WERI-Rb-1 (cell line): ENCODE data around the gene SMYD3.

ENCODE experiments used
- DNase-seq: peaks from one replicate; pipeline ENCODE4 v3.0.0-alpha.2; 2020
- H3K27ac ChIP-seq: fragments of 250-450 bp; sonication (Bioruptor Pico); 2 replicates; pipeline ENCODE4 v1.5.1; 2020; ENCODE audit warnings: mild to moderate bottlenecking, moderate library complexity
- H3K27me3 ChIP-seq: fragments of 250-450 bp; sonication (Bioruptor Pico); 2 replicates; pipeline ENCODE4 v1.5.1; 2021; ENCODE audit warnings: mild to moderate bottlenecking, low read depth, moderate library complexity; ENCODE audit not compliant: insufficient read depth, severe bottlenecking
- H3K36me3 ChIP-seq: fragments of 250-450 bp; sonication (Bioruptor Pico); 2 replicates; pipeline ENCODE4 v1.5.1; 2020; ENCODE audit warnings: mild to moderate bottlenecking, moderate library complexity
- H3K4me3 ChIP-seq: 2 replicates; pipeline ENCODE4 v1.5.1; 2011; ENCODE audit warnings: low read depth, mild to moderate bottlenecking, control low read depth, low read length
- H3K9me3 ChIP-seq: fragments of 250-450 bp; sonication (Bioruptor Pico); 2 replicates; pipeline ENCODE4 v1.5.1; 2021; ENCODE audit warnings: mild to moderate bottlenecking, moderate library complexity; ENCODE audit not compliant: severe bottlenecking
- TF ChIP-seq, protein P1 (sequence below): IDR thresholded peaks from 2 replicates; pipeline ENCODE4 v1.5.1; 2011; ENCODE audit warnings: low read depth, mild to moderate bottlenecking, control low read depth, inconsistent platforms, low read length

The SMYD3 gene

DNA sequence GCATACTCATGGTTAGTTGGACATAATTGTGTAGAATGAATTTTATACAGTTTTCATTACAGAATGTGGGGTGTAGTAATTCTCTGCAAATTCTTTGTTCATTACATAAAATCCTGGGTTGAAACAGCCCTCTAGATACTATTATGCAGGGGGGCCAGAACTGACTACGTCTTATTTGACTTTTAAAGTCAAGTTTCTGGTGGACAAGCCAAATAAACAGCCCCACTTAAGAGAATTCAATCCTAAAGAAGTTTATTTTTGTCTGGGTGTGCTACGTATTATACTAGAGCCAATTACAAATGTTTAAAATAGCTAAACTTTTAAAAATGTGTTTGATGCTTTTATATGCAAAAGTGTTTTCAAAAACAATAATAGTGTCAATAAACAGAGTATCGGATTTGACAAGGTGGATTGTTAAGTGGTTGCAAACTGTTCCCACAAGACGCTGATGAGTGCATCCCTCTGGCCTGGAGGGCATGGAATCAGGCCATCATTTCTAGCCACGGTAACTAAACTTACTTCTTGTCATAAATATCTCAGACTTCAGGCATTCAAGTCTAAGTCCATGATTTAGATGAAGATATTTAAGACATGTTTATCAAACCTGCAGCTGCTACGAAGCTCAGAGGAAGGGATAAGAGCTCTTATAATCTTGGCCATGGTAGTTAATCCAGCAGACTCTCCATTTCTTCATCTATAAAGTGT, 706.0 kb downstream of the SMYD3 start:
- no peaks in the 10 kb centered on the region for H3K9me3 ChIP-seq
- no peak overlapping the region for H3K4me3 ChIP-seq
- H3K36me3 ChIP-seq, result no peaks in the 10 kb centered on the region
- no peaks in the 10 kb centered on the region for H3K27me3 ChIP-seq
- TF ChIP-seq, protein P1, sequence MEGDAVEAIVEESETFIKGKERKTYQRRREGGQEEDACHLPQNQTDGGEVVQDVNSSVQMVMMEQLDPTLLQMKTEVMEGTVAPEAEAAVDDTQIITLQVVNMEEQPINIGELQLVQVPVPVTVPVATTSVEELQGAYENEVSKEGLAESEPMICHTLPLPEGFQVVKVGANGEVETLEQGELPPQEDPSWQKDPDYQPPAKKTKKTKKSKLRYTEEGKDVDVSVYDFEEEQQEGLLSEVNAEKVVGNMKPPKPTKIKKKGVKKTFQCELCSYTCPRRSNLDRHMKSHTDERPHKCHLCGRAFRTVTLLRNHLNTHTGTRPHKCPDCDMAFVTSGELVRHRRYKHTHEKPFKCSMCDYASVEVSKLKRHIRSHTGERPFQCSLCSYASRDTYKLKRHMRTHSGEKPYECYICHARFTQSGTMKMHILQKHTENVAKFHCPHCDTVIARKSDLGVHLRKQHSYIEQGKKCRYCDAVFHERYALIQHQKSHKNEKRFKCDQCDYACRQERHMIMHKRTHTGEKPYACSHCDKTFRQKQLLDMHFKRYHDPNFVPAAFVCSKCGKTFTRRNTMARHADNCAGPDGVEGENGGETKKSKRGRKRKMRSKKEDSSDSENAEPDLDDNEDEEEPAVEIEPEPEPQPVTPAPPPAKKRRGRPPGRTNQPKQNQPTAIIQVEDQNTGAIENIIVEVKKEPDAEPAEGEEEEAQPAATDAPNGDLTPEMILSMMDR, result no peak
- DNase-seq, result no peak
- no peak overlapping the region for H3K27ac ChIP-seq

DNA sequence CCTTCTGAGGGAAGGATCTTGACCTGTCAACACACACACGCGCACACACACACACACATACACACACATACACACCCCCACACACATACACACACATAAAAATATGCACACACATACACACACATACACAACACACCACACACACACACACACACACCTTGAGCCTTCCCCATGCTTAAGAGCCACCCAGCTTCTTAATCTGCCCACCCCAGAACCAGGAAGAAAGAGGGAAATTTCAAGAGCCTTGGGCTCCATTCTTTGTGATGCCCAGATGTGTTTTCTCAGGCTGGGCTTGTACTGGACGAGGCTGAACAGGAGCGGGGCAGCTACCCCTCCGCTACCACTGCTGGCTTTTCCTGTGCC, 708.7 kb downstream of the SMYD3 start:
- Histone ChIP-seq H3K4me3 (no peak overlapping the region), H3K27me3 (no peaks in the 10 kb centered on the region)

GRCh38 chr1:245797592-245798348, 709.3 kb downstream of the SMYD3 start:
- Histone ChIP-seq H3K27me3 (no peaks in the 10 kb centered on the region), H3K36me3 (no peaks in the 10 kb centered on the region), H3K9me3 (no peaks in the 10 kb centered on the region), H3K4me3 (no peak overlapping the region), H3K27ac (no peak overlapping the region)
- TF ChIP-seq, protein P1, result peak; percentile 52
- peak; percentile 61 for DNase-seq

More for the DNA sequence above, 708.7 kb downstream of the SMYD3 start:
- DNase-seq, result no peak
- no peaks in the 10 kb centered on the region for H3K36me3 ChIP-seq
- H3K27ac ChIP-seq, result no peak overlapping the region
- no peaks in the 10 kb centered on the region for H3K9me3 ChIP-seq
- TF ChIP-seq, protein P1, result no peak

DNA sequence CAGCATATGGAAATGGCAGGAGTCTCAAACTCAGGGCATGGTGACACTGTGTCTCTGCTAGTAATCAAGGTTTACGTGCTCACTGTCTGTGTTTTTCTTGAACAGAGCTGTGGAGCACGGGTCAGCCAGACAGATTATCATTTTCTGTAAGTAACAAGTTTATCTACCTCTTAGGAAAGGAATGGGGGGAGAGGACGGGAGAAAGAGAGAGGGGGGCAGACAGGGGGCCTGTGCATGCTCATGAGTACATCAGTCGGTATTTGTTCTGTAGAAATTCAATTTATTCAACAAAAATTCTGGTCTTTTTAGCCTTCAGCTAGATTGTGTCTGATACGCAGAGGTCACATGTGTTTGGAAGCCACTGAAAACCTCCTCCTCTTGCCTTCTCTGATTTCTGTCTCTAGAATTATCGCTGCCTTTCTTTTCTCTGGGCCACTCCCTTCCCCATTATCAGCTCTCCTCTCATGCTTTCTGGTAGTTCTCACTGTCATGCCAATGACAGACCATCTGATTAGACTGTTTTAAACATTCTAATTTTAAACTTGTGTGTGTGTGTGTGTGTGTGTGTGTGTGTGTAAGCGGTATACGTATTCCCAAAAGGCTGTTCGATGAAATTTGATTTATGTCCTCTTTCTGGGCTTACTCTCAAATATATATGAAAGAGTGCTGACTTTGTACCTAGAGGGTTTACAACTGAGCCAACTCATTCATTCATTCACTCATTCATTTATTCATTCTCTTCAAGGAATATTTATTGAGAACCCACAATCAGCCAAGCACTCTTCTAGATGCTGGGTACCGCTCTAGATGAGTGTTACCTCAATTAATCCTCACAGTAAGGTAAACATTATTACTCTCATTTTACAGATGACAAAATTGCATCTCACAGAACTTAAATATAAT, 715.4 kb downstream of the SMYD3 start:
- TF ChIP-seq, protein P1, result no peak
- H3K27ac ChIP-seq, result no peak overlapping the region
- H3K4me3 ChIP-seq, result no peak overlapping the region
- no peak for DNase-seq
- no peaks in the 10 kb centered on the region for H3K36me3 ChIP-seq
- no peaks in the 10 kb centered on the region for H3K27me3 ChIP-seq
- H3K9me3 ChIP-seq, result no peaks in the 10 kb centered on the region

GRCh38 chr1:245790441-245790840, 716.6 kb downstream of the SMYD3 start:
- no peaks in the 10 kb centered on the region for H3K36me3 ChIP-seq
- TF ChIP-seq, protein P1, result no peak
- no peaks in the 10 kb centered on the region for H3K27me3 ChIP-seq
- no peak for DNase-seq
- no peak overlapping the region for H3K4me3 ChIP-seq
- H3K27ac ChIP-seq, result no peak overlapping the region
- no peaks in the 10 kb centered on the region for H3K9me3 ChIP-seq
